NB4 (cell line): ENCODE results near the gene NOP56.

Experiments
- DNase-seq: peaks from one replicate; pipeline ENCODE4 v3.0.0; 2010; ENCODE audit warnings: low read depth
- H3K4me3 ChIP-seq: one replicate; pipeline ENCODE4 v1.5.1; 2011; ENCODE audit warnings: mild to moderate bottlenecking, low read depth, low read length, moderate library complexity
- CTCF ChIP-seq: IDR thresholded peaks from one replicate; pipeline ENCODE4 v1.5.1; 2012; ENCODE audit warnings: low read depth, low read length
- MAX ChIP-seq: IDR thresholded peaks from 2 replicates; pipeline ENCODE4 v1.6.1; 2011; ENCODE audit warnings: low read depth, low read length
- MYC ChIP-seq: IDR thresholded peaks from 2 replicates; pipeline ENCODE4 v1.6.1; 2011; ENCODE audit warnings: low read depth, low read length
- POLR2A ChIP-seq: IDR thresholded peaks from 2 replicates; pipeline ENCODE4 v1.6.1; 2011; ENCODE audit warnings: mild to moderate bottlenecking; ENCODE audit not compliant: insufficient read length; ENCODE audit errors: extremely low read depth

NOP56 gene

GRCh38 chr20:2633381-2633780 is 19.1 kb upstream of the NOP56 start:
- no peak for DNase-seq
- no peak overlapping the region for H3K4me3 ChIP-seq
- TF ChIP-seq MYC, result no peak
- no peak for TF ChIP-seq MAX
- no peak for TF ChIP-seq POLR2A
- no peak for TF ChIP-seq CTCF

- H3K4me3 ChIP-seq, result no peak overlapping the region
- TF ChIP-seq MAX, result no peak
- TF ChIP-seq POLR2A, result no peak
- TF ChIP-seq CTCF, result no peak
- no peak for DNase-seq
These were observed 15.2 kb upstream of the NOP56 start for GRCh38 chr20:2637246-2637645.

GRCh38 chr20:2640260-2640659 is 12.2 kb upstream of the NOP56 start:
- DNase-seq, result no peak
- no peak overlapping the region for H3K4me3 ChIP-seq
- TF ChIP-seq POLR2A (no peak), MAX (no peak), CTCF (no peak), MYC (no peak)

GRCh38 chr20:2640899-2641298 is 11.5 kb upstream of the NOP56 start:
- H3K4me3 ChIP-seq, result no peak overlapping the region
- TF ChIP-seq CTCF (no peak), MYC (no peak), POLR2A (no peak), MAX (no peak)
- DNase-seq, result no peak

- TF ChIP-seq MAX (no peak), CTCF (no peak), MYC (no peak), POLR2A (no peak)
- DNase-seq, result no peak
- no peak overlapping the region for H3K4me3 ChIP-seq
These were observed 8.7 kb upstream of the NOP56 start for GRCh38 chr20:2643708-2644107.
